Nephron progenitor cell (in vitro differentiated cells): Measurements from ENCODE around the gene CAPZB.

ENCODE experiments used
- DNase-seq: peaks from one replicate; pipeline ENCODE4 v3.0.0; 2021
- H3K27ac Mint-ChIP-seq: 2 replicates; pipeline ENCODE4 v1.8.0; 2021; ENCODE audit warnings: mild to moderate bottlenecking, moderate library complexity, mixed read lengths
- H3K27me3 Mint-ChIP-seq: 2 replicates; pipeline ENCODE4 v1.8.0; 2021; ENCODE audit warnings: mild to moderate bottlenecking, low read depth, mixed read lengths; ENCODE audit not compliant: poor library complexity
- H3K36me3 Mint-ChIP-seq: 2 replicates; pipeline ENCODE4 v1.8.0; 2021; ENCODE audit warnings: low read depth, mixed read lengths
- H3K4me1 Mint-ChIP-seq: 2 replicates; pipeline ENCODE4 v1.8.0; 2021; ENCODE audit warnings: mixed read lengths
- H3K4me3 Mint-ChIP-seq: 2 replicates; pipeline ENCODE4 v1.8.0; 2021; ENCODE audit warnings: mild to moderate bottlenecking, moderate library complexity, mixed read lengths
- H3K9me3 Mint-ChIP-seq: 2 replicates; pipeline ENCODE4 v1.8.0; 2021; ENCODE audit warnings: mild to moderate bottlenecking, moderate library complexity, mixed read lengths
- CTCF ChIP-seq: fragments of 200-600 bp; sonication (generic); IDR thresholded peaks from 2 replicates; pipeline ENCODE4 v1.5.0; 2021; ENCODE audit warnings: antibody characterized with exemption

The CAPZB gene

DNA sequence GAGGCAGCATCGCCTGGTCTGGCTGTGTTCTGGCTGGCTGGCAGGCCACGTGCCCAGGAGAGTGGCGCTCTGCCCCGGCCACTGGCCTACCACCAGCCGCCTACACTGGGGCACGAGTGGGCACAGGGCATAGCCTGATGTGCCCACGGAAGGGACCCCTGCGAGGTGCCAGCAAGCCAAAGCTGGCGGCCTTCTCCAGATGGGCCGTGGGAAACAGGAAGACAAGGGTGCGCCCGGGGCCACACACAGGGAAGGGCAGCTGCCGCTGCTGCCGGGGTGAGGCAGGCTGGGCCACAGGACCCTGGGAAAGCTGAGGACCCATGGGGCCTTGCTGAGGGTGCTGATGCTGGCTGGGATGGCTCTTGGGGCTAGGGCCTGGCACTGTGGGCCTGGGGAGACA is 132.5 kb downstream of the CAPZB start:
- Mint-ChIP-seq H3K4me3 (no peak overlapping the region), H3K36me3 (peaks cover 37% of the 10 kb centered on the region), H3K9me3 (no peaks in the 10 kb centered on the region), H3K27ac (peak overlapping the region; percentile 89), H3K27me3 (peaks cover 2% of the 10 kb centered on the region), H3K4me1 (peaks cover 29% of the 10 kb centered on the region)
- no peak for TF ChIP-seq CTCF
- DNase-seq, result no peak

DNA sequence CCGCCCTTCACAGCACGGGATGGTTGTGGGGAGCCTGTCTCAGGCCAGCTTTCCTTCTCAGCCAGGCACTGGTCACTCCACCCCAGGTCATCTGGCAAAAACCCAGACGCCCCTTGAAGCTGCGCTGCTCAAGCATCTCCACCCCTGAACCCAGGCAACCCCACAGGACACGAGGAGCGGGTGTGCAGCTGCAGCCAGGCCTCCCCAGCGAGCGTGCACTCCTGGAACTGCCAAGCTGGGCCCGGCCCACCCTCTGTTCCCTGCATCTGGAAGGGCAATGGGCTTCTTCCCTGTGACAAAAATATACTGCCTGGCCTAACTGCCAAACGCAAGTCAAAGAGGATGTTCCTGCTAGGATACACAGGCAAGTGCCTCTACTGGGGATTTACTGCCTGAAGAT is 133.5 kb downstream of the CAPZB start:
- H3K36me3 Mint-ChIP-seq, result peaks cover 28% of the 10 kb centered on the region
- H3K27me3 Mint-ChIP-seq, result peaks cover 2% of the 10 kb centered on the region
- peaks cover 29% of the 10 kb centered on the region for H3K4me1 Mint-ChIP-seq
- no peak overlapping the region for H3K4me3 Mint-ChIP-seq
- TF ChIP-seq CTCF, result no peak
- H3K27ac Mint-ChIP-seq, result peak overlapping the region; percentile 89
- no peaks in the 10 kb centered on the region for H3K9me3 Mint-ChIP-seq
- no peak for DNase-seq

- Mint-ChIP-seq H3K27me3 (peaks cover 2% of the 10 kb centered on the region), H3K36me3 (peaks cover 22% of the 10 kb centered on the region), H3K4me1 (peaks cover 26% of the 10 kb centered on the region), H3K27ac (no peak overlapping the region), H3K4me3 (no peak overlapping the region), H3K9me3 (no peaks in the 10 kb centered on the region)
- TF ChIP-seq CTCF, result no peak
- DNase-seq, result no peak
Measured at GRCh38 chr1:19350566-19350965, 134.8 kb downstream of the CAPZB start.

DNA sequence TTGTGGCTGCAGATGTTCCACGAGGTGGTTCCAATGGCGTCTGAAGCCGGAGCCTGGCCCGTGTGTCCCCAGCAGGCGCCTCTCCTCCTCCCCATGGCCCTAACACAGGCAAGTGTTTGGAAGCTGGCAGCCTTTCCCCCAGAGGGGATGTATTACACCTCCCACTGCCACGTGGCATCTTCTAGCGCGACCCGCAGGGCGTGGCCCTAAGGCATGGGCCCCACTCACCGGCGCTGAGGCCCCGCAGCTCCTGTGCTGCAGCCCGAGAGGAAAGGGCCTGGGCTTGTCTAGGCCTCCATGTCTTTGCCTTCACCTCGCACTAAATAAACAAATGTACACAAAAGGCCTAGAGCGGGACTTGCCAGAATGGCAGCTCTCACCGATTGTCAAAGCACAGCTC is 135.3 kb downstream of the CAPZB start:
- H3K27ac Mint-ChIP-seq, result peak overlapping the region; percentile 66
- no peak for TF ChIP-seq CTCF
- H3K36me3 Mint-ChIP-seq, result peaks cover 18% of the 10 kb centered on the region
- H3K9me3 Mint-ChIP-seq, result no peaks in the 10 kb centered on the region
- peaks cover 24% of the 10 kb centered on the region for H3K4me1 Mint-ChIP-seq
- DNase-seq, result no peak
- peaks cover 2% of the 10 kb centered on the region for H3K27me3 Mint-ChIP-seq
- H3K4me3 Mint-ChIP-seq, result no peak overlapping the region

DNA sequence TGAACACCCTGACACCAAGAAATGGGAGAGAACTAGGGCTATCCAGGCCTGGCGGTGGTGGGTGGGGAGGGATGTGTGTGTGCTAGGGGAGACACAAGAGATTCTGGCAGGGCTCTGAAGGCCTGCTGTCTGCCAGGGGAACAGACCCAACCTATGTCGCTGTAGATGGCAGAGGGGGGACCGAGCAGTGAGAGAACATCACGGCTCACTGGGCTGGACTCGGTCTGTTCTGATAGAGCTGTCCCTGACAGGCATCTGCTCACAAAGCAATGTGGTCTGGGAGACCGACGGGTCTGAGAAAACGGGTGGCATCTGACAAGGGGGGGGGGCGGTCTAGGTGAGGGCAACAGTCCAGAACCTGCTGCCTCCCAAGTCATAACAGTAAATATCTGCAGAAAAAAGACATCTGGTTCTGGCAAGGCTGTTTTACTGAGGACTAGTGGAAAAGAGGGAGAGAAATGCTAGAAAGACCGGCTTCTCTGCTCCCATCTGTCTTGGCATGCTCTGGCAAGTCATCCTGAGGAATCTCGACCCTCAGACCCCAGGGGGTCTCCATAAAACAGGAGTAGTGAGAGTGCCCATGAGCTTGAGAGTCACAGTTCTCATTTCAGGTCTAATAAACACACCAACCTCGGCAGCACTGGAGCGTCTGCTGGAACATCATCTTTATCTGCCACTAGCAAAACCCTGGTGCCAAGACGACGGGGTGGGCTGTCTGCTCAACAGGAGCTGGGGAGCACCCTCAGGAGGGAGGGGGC is 136.7 kb downstream of the CAPZB start:
- no peak for TF ChIP-seq CTCF
- Mint-ChIP-seq H3K4me1 (peaks cover 21% of the 10 kb centered on the region), H3K27me3 (peaks cover 2% of the 10 kb centered on the region), H3K27ac (peak overlapping the region; percentile 48), H3K9me3 (no peaks in the 10 kb centered on the region), H3K4me3 (no peak overlapping the region), H3K36me3 (peaks cover 19% of the 10 kb centered on the region)
- no peak for DNase-seq
